UCSD-AML1 (cell line): ENCODE measurements around the gene CDK3.

Experiments used
- DNase-seq: peaks from one replicate; lab custom pipeline; 2025; ENCODE audit not compliant: unreplicated experiment; lab: John Stamatoyannopoulos, UW

Gene CDK3

DNA sequence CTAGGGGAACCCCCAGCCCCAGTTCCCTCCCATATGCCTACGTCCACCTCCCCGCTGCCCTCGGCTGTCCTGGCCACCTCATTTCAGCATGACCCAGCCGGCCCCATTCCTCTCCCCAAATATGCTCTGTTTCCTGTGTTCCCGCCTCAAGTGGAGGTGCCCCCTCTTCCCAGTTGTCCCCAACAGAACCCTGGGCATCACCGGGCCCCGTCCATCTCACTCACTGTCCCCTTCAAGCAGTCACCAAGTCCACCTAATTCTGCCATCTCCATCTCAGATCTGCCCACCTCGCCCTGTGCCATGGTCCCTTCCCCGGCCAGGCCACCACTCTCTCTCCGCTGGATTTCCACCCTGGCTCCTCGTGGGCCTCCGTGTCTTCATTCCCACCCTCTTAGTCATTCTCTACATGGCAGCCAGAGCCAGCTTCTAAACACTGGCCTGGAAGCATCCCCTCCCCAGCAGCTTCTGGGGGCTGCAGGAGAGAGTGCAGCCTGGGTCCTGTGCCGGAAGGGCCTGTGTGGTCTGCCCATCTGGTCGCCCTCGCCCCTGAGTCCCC is 12.8 kb downstream of the CDK3 start:
- no peak for DNase-seq

DNA sequence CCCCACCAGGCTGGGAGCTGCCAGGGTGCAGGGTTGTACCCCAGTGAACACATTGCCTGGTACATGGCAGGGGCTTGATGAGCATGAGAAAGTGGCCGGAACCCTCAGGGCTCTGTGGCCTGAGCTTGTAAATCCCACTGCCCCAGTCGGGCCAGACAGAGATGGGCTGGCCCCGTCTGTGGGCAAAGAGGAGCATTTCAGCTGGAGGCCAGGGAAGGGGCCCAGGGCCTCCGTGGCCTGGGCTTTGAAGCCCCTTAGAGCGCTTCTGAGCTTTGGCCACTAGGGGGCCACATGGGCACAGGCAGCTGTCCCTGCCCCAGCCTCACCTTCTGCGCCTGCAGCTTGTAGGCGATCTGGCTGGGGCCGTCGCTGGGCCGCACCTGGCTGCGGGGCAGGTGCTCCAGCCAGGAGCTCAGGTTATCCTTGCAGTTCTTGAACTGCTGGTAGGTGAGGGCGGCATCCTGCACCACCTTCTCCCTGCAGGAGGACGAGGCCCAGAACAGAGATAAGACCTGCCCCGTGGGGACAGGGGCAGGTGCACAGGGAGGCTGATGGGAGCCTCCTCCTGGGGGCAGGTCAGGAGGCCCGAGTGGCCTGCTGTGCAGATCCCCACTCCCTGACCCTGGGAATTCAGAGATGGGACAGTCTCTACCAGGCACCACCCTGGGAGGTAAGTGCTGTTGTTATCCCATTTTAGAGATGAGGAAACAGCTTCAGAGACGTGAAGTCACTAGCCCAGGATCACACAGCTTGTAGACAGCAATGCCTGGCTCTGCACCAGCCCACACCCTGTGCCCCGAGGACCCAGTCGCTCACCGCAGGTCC is 13.7 kb downstream of the CDK3 start:
- peak; percentile 73 for DNase-seq

DNA sequence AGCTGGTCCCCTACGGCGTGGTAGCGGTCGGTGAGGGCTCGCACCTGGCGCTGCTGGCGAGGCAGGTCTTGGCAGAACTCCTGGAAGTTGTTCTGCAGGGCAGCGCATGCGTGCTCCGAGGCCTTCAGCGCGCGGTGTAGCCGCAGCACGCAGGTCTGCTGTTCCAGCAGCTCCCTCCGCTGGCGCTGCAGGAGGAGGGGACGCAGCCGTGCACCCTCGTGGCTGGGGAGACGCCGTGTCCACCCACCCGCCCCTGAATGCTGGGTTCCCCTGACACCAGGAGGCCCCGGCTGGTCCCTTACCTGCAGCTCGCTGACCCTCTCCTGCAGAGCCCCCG is 14.2 kb downstream of the CDK3 start:
- DNase-seq: no peak

- DNase-seq: no peak
These were observed 17.1 kb downstream of the CDK3 start for GRCh38 chr17:76017481-76018339.

GRCh38 chr17:76018340-76018680 is 17.7 kb downstream of the CDK3 start:
- DNase-seq: no peak

DNA sequence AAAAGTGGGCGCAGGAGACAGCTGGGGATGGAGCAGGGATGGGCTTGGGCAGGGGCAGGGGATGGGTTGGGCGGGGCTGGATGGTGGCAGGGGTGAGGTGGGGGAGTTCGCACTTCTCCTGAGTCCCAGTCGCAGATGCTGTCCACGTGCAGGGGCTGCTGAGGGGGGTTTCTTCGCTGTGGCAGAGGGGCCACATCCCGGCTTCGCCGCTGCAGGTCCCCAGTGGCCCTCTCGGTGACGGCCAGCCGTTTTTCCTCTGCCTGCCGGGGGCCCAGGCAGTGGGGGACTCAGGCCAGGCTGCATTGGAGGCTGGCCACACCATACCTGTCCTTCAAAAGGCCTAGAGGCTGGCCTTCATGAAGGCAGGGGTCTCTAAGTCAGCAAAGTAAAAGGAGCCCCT is 18.1 kb downstream of the CDK3 start:
- no peak for DNase-seq

GRCh38 chr17:76019833-76020467 is 19.3 kb downstream of the CDK3 start:
- DNase-seq: no peak

DNA sequence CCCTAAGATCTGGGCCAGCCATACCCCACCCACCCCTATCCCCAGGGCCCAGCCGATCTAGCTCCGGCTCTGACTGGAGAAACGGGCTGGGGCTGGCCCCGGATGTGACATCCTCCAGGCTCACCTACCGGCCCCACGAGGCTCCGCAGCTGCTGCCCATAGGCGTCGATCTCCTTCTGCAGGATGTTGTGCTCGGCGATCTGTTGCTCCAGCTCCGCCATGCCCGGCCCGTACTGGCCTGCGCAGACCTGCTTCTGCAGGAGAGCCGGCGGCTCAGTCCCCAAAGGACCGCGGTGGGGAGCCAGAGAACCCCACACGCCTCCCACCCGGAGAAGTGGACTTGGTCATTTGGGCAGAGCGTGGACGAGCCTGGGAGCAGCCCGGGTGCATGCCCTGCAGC is 21.6 kb downstream of the CDK3 start:
- DNase-seq: no peak

DNA sequence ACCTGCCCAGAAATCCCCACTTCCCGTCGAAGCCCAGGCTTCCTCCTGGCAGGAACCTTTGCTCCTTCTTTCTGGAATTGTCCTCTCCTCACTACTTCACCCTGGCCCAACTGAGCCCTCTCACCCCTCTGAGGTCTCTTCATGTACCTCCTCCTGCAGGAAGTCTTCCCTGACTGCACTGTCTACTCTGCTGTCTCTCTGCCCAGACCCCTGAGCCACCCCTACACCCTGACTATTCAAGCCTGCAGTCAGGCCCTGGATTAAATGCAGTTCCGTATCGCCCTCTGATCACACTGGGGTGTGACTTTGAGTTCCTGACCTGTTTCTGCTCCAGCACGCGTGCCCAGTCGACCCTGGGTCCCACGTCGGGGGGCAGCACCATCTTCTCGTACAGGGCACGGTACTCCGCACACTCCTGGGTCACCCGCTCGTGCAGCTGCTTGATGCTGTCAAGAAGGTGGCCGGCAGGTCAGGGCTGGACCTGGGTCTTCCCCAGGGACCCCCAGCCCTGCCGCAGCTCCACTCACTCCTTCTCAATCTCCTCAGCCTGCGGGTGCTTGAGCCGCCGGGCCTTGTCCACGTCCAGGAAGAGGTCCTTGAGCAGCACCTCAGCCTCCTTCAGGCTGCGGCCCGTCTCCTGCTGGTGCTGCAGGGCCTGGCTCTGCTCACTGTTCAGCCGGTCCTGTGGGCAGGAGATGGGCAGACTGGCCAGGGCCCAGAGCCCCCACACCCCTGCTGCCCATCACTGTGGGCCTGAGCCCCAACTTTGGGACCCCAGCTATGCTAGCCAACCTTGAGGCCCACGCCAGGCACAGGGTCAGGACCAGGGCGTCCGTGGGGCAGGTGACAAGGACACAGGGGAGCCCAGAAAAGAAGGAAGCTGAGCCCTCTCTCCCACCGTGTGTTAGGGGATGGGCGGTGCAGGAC is 22.6 kb downstream of the CDK3 start:
- DNase-seq: no peak

DNA sequence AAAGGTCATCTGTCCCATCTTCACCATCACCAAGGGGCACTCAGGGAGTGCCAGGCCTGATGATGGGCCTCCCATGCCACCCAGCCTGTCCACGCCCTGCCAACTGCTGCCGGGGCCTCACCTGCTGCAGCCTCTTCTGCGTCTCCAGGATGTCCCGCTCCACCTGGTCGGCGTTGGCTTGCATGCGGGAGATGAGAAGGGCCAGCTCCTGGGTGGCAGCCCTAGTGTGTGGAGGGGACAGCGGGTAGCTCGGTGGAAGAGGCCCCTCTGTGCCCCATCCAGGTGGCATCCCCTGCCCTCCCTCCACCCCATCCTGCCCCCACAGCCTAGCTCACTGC is 23.2 kb downstream of the CDK3 start:
- DNase-seq: no peak

DNA sequence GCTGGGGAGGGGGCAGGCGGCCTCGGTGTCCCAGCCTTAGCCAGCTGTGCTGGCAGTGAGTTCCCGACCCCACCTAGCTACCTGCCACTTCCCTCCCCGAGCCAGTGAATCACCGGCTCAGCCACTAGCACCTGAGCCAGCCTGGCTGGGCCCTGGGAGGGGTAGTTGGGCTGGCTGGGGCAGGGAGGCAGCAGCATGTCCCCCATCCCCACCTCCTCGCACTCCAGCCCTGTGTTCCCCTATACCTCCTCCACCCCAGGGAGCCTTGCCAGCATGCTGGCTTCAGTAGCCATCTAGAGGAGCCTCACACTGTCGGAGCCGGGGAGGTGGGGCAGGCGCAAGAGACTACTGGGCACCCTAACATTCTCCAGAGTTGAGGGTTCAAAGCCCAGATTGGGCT is 23.7 kb downstream of the CDK3 start:
- DNase-seq: no peak

GRCh38 chr17:76025294-76025693 is 24.6 kb downstream of the CDK3 start:
- no peak for DNase-seq

GRCh38 chr17:76026714-76027158 is 26.1 kb downstream of the CDK3 start:
- no peak for DNase-seq

- DNase-seq: no peak
These were observed 26.6 kb downstream of the CDK3 start, which contains the start of gene EVPL for GRCh38 chr17:76027159-76027839. TSS of gene EVPL (minus strand) at chr17:76027306. CDS start at chr17:76027198, 108 bp downstream.

GRCh38 chr17:76032073-76032779 is 31.6 kb downstream of the CDK3 start:
- DNase-seq: no peak

GRCh38 chr17:76032780-76033108 is 32.1 kb downstream of the CDK3 start:
- DNase-seq: no peak

GRCh38 chr17:76033139-76033538 is 32.5 kb downstream of the CDK3 start:
- no peak for DNase-seq

GRCh38 chr17:76034428-76035350 is 34.0 kb downstream of the CDK3 start:
- DNase-seq: no peak
